ENCODE results near the gene FIS1.

GRCh38 chr7:101248276-101248675 is 3.4 kb upstream of the FIS1 start:
- TF ChIP-seq, protein P1, sequence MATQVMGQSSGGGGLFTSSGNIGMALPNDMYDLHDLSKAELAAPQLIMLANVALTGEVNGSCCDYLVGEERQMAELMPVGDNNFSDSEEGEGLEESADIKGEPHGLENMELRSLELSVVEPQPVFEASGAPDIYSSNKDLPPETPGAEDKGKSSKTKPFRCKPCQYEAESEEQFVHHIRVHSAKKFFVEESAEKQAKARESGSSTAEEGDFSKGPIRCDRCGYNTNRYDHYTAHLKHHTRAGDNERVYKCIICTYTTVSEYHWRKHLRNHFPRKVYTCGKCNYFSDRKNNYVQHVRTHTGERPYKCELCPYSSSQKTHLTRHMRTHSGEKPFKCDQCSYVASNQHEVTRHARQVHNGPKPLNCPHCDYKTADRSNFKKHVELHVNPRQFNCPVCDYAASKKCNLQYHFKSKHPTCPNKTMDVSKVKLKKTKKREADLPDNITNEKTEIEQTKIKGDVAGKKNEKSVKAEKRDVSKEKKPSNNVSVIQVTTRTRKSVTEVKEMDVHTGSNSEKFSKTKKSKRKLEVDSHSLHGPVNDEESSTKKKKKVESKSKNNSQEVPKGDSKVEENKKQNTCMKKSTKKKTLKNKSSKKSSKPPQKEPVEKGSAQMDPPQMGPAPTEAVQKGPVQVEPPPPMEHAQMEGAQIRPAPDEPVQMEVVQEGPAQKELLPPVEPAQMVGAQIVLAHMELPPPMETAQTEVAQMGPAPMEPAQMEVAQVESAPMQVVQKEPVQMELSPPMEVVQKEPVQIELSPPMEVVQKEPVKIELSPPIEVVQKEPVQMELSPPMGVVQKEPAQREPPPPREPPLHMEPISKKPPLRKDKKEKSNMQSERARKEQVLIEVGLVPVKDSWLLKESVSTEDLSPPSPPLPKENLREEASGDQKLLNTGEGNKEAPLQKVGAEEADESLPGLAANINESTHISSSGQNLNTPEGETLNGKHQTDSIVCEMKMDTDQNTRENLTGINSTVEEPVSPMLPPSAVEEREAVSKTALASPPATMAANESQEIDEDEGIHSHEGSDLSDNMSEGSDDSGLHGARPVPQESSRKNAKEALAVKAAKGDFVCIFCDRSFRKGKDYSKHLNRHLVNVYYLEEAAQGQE (IDR thresholded peaks at IDR 0.05; ENCODE audit: low read depth), result no peak
- TF ChIP-seq POLR2A (IDR thresholded peaks at IDR 0.05; ENCODE audit: borderline replicate concordance, extremely low read depth, insufficient read depth, insufficient read length) (no peak), EGR1 (IDR thresholded peaks at IDR 0.05; ENCODE audit: low read depth) (no peak), ZNF274 (IDR thresholded peaks at IDR 0.05; ENCODE audit: low read depth, low read length) (no peak), JUND (IDR thresholded peaks at IDR 0.05) (no peak), SIN3A (IDR thresholded peaks at IDR 0.05; ENCODE audit: low read depth) (no peak), EZH2 (IDR thresholded peaks at IDR 0.05) (no peak), YY1 (IDR thresholded peaks at IDR 0.05; ENCODE audit: extremely low read depth, insufficient replicate concordance, low read depth, low read length) (no peak)
- TF ChIP-seq, protein P2, sequence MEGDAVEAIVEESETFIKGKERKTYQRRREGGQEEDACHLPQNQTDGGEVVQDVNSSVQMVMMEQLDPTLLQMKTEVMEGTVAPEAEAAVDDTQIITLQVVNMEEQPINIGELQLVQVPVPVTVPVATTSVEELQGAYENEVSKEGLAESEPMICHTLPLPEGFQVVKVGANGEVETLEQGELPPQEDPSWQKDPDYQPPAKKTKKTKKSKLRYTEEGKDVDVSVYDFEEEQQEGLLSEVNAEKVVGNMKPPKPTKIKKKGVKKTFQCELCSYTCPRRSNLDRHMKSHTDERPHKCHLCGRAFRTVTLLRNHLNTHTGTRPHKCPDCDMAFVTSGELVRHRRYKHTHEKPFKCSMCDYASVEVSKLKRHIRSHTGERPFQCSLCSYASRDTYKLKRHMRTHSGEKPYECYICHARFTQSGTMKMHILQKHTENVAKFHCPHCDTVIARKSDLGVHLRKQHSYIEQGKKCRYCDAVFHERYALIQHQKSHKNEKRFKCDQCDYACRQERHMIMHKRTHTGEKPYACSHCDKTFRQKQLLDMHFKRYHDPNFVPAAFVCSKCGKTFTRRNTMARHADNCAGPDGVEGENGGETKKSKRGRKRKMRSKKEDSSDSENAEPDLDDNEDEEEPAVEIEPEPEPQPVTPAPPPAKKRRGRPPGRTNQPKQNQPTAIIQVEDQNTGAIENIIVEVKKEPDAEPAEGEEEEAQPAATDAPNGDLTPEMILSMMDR (IDR thresholded peaks at IDR 0.05 in 2 of 3, conservative IDR thresholded peaks at IDR 0.05 in 1 of 3; ENCODE audit: borderline replicate concordance in 1 of 3, insufficient read depth in 1 of 3, low read depth in 2 of 3, low read length in 2 of 3), result 0 out of 6 replicates have a peak, but pooled peaks of 2 of the 3 experiments have one; percentile 6 to 14
- TF ChIP-seq, protein P3, sequence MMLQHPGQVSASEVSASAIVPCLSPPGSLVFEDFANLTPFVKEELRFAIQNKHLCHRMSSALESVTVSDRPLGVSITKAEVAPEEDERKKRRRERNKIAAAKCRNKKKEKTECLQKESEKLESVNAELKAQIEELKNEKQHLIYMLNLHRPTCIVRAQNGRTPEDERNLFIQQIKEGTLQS (IDR thresholded peaks at IDR 0.05), result no peak
